Activated CD4-positive, CD25-positive, alpha-beta regulatory T cell (primary cell): ENCODE data around the gene NECAB2.

Source experiments
- DNase-seq, 4 experiments: peaks; one replicate each; lab custom pipeline; 2025; lab: John Stamatoyannopoulos, UW

The NECAB2 gene

DNA sequence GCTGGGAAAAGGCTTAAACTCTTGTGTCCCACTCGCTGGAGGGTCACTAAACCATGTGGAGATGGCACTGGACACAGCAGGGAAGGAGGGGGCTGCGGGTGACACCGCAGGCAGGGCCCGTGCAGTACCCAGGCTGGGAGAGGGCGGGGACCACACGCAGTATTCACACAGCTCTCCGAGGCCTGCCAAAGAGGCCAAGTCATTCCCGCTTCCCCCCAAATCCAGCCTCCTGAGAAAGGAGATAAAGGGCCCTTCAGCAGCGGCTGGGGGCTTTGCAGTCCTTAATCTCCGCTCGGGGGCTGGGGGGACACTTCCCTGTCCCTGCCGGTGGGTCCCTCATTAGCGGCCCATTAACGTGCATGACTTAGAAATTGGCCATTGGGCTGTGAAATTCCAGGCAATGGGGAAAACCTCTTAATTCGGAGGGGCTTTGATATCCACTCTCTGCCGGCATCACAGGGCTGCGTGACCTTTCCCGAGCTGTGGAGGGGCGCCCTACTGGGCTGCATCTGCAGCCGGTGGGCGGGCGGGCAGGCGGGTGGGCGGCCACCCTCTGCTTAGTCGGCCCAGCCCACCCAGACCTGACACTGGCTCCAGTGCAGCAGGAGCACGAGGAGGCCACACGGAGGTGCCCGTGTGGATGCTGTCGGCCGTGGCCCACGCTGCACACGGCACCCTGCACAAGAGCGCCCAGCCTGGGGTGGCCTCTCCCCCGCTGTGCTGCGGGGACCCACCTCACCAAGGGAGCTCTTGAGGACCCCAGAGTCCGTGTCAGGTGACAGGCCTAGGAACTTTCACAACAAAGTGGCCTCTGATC lies 77.2 kb downstream of the NECAB2 start:
- DNase-seq: no peak

DNA sequence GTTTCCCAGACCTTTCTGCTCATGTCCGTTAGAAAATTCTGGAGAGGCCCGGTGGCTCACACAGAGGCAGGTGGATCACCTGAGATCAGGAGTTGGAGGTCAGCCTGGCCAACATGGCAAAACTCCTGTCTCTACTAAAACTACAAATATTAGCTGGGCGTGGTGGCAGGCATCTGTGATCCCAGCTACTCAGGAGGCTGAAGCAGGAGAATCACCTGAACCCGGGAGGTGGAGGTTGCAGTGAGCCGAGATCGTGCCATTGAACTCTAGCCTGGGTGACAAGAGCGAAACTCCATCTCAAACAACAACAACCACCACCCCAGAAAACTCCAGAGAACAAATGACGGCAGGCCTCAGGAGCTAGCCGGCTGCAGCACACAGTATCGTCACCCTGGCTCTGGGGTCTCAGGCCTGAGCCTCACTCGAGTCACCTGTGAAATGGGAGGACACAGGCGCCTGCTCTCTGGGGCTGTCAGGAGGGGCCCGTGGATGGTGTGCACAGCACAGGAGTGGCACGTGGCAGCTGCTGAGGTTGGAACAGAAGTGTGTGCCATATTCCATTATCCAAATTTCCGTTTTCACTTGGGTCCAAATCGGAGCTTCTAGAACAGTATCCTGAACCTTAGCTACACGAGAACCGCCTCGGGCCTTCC lies 77.9 kb downstream of the NECAB2 start:
- DNase-seq: no peak

DNA sequence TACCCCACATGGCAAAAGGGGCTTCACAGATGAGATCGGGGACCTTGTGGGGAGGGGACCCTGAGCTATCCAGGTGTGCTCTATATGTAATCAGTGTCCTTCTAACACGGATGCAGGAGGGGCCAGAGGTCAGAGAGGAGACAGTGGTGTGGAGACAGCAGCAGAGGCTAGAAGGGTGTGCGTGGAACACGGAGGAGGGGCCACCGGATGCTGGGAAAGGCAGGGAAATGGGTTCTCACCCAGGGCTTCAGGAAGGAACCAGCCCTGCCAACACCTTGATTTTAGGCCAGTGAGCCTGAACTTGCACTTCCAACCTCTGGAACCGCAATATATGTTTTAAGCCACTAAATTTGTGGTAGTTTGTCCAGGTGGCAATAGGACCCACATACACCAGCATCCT lies 79.2 kb downstream of the NECAB2 start:
- DNase-seq: no peak

DNA sequence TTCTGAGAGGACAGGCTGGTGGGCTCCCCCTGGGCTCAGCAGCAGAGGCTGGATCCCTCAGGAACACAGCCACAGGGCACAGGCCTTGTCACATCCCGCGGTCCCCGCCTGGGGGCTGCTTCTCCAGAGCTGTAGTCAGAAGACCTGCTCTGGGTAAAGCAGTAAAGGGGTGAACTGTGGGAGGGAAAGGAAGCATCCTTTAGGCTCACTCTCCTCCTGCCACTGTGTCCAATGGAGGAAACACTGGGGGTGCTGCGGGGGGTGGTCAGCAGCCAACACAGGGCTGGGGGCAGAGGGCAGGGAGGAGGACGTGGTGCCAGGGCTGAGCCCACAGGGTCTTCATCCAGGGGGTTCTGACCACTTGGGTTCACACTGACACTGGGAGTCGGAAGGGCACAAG lies 79.6 kb downstream of the NECAB2 start:
- DNase-seq: no peak

DNA sequence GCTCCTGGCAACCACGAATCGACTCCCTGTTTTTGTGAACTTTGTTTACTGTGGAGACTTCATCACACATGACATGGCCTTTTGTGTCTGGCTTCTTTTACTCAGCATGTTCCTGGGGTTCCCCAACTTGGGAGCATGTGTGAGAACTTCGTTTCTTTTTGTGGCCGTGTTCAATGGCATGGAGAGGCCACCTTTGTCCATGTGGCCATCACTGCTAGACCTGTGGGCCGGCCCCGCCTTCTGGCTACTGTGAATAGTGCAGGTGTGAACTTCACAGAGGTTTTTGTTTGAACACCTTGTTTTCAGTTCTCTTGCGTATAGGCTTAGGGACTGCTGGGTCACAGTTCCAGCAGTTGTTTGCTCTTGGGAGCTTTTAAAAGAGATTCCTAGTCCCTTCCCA lies 80.2 kb downstream of the NECAB2 start:
- no peak for DNase-seq

DNA sequence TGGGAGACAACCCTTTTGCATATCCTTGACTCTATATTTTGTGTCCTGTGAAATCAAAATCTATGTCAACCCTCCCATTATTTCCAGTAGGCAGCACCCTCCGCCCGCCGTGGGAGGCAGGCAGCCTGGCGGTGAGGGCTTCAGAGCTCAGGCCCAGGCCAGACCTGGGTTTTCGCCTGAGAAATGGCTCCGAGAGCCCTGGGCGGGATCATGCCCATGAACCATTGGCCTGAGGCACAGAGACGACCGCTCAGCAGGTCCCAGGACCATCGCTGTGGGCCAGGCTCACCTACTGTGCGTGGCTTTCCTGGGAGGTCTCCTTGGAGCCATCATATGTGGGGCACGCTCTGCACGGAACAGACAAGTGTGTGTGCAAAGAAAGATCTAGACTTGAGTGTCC lies 80.8 kb downstream of the NECAB2 start:
- DNase-seq: no peak

DNA sequence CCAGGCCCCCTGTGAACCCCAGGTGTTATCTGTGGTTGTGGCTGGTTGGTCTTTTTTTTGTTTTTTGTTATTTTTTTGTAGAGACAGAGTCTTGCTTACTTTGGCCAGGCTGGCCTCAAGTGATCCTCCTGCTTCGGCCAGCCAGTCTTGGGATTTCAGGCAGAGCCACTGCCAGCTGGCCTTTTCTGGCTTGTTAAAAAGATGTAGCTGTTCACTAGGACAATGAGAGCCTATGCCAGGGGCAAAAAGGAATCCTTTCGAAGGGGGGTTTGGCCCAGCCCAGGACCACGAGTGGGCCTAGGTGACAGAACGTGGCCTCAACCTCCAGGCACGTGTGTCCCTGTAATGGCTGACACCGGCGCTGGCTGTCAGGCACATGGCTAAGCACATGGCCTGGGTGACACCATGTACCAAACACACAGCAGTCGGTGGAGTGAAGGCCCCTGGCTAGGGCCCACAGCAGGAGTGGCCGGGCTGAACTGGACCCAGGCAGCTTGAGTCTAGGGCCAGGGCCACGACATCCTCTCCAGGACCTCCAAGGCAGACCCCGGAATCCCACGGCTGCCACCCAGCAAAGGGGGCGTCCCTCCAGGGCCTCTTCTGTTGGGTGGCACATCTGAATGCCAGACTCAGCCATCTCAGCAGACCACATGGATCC lies 81.5 kb downstream of the NECAB2 start:
- DNase-seq: no peak

DNA sequence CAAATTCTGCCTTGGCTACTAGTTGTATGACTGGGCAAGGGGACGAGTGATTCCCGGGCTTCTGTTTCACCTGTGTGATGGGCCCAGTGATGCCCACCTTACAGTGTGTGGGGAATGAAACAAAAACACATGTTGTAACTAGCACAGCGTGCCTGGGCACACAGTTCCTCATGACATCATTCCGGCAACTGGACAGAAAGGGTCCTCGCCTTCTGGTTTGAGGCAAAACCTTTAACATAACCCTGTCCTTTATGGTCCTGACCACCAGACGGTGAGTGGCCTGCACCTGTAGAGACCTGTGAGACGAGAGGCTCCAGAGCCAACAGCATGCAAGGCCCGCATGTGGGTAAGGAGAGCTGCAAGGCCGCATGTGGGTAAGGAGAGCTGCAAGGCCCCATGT lies 82.3 kb downstream of the NECAB2 start:
- no peak for DNase-seq

DNA sequence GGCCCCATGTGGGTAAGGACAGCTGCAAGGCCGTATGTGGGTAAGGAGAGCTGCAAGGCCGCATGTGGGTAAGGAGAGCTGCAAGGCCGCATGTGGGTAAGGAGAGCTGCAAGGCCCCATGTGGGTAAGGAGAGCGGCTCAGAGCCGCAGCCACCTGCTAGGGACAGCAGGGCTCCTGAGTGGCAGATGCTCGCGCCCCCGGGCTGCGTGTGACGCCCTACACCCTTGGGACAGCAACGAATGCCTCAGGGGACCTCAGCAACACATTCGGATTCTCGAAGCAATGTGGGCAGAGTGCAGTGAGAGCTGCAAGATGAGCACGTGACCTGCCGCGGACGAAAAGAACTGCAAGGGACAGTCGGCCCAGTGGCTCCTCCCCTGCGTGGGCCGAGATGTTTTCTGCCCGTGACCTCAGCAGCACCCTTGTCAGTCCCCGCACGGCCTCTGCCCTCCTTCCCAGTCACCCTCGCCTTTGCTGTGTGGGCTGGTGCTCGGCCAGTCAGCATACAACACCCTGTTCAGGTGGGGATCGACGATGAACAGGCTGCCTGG lies 84.1 kb downstream of the NECAB2 start:
- no peak for DNase-seq
